ENCODE data around the gene ZBTB20. TPM values are rescaled to one million over a fixed set of nuclear protein-coding genes. Genes with fewer than 3 reads are reported as not detected.

ZBTB20 gene
- polyA plus RNA-seq, 3 donors: 1.3 to 3.2 (median 2.0) TPM

DNA sequence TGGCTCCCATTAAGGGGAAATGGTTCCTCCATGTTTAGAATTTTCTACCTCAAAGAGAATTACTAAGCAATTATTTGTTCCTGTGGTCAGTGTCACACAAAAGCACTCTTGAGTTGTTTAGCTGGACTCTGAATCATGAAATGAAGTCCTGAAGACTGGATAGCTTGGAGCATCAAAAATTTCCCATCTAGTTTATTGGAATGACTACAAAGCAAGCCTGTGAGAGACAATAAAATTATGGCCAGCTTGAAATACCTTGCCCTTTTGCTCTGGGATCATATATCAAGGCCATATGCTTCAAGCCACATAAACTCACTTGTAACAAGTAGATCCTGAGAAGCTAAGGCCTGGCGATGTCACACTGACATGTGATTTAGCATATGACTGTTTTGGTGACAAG is 561.0 kb downstream of the ZBTB20 start:
- TF ChIP-seq, protein P1, sequence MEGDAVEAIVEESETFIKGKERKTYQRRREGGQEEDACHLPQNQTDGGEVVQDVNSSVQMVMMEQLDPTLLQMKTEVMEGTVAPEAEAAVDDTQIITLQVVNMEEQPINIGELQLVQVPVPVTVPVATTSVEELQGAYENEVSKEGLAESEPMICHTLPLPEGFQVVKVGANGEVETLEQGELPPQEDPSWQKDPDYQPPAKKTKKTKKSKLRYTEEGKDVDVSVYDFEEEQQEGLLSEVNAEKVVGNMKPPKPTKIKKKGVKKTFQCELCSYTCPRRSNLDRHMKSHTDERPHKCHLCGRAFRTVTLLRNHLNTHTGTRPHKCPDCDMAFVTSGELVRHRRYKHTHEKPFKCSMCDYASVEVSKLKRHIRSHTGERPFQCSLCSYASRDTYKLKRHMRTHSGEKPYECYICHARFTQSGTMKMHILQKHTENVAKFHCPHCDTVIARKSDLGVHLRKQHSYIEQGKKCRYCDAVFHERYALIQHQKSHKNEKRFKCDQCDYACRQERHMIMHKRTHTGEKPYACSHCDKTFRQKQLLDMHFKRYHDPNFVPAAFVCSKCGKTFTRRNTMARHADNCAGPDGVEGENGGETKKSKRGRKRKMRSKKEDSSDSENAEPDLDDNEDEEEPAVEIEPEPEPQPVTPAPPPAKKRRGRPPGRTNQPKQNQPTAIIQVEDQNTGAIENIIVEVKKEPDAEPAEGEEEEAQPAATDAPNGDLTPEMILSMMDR (IDR thresholded peaks at IDR 0.05): no peak
- no peaks in the 10 kb centered on the region for H3K4me1 Mint-ChIP-seq
- H3K36me3 ChIP-seq (replicated peaks in 1 of 2; ENCODE audit: control insufficient read depth in 1 of 2, insufficient read depth in 2 of 2, low read length in 2 of 2): no peaks in the 10 kb centered on the region
- no peak overlapping the region for H3K27ac Mint-ChIP-seq
- DNase-seq: no peak
- no peaks in the 10 kb centered on the region for H3K36me3 Mint-ChIP-seq
- no peak overlapping the region for H3K4me2 ChIP-seq (replicated peaks; ENCODE audit: extremely low read depth, low read length, poor library complexity, severe bottlenecking)
- intact Hi-C loops (cut with micrococcal nuclease): no loop called here
- no peak overlapping the region for H3K4me3 ChIP-seq (replicated peaks in 1 of 3; ENCODE audit: low read depth in 2 of 3, low read length in 3 of 3)
- no peaks in the 10 kb centered on the region for H4K20me1 ChIP-seq (ENCODE audit: insufficient read depth, low read length)
- no peaks in the 10 kb centered on the region for H3K4me1 ChIP-seq (ENCODE audit: control insufficient read depth in 1 of 2, insufficient read depth in 2 of 2, low read length in 2 of 2)
- no peak overlapping the region for H2AFZ ChIP-seq (ENCODE audit: insufficient read depth, low read depth, low read length, poor library complexity, severe bottlenecking)
- no peaks in the 10 kb centered on the region for H3K79me2 ChIP-seq (ENCODE audit: insufficient read depth, low read length)
- H3K9me3 ChIP-seq (replicated peaks in 1 of 2; ENCODE audit: control insufficient read depth in 1 of 2, insufficient read depth in 1 of 2, low read length in 2 of 2): no peaks in the 10 kb centered on the region
- H3K27me3 ChIP-seq (ENCODE audit: control insufficient read depth in 2 of 2, insufficient read depth in 2 of 2, low read length in 2 of 2): no peaks in the 10 kb centered on the region
- H3K4me3 Mint-ChIP-seq: no peak overlapping the region
- WGBS (ENCODE audit: insufficient coverage): no CpG with 5 or more reads among the region's 1 CpG
- no peak overlapping the region for H3K27ac ChIP-seq (ENCODE audit: low read depth in 1 of 2, low read length in 2 of 2)
- peaks cover 0 to 3% (median 0%) of the 10 kb centered on the region in 3 donors for H3K27me3 Mint-ChIP-seq (ENCODE audit: low read depth in 3 of 3)
- no peak overlapping the region for H3K9ac ChIP-seq (ENCODE audit: insufficient read depth, low read length, poor library complexity, severe bottlenecking)
- H3K9me3 Mint-ChIP-seq: peaks cover 0 to 3% (median 0%) of the 10 kb centered on the region in 7 donors

DNA sequence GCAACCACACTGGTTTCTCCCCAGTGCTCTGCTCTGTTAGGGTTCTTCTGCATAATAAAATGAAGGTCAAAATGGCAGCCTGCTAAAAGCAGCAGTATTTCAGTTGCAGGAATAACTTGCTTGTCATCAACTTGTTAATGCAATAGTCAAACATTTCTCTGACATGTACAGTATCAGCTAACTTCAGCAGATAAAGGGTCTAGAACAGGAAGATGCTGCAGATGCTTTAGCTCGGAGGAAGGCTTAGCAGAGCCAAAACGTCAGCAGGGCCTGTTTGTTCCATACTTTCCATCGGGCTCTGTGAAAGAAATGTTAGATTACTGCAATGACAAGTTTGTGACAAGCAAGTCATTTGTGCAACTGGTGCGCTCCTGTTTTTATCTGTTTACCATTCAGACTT is 561.4 kb downstream of the ZBTB20 start:
- WGBS (ENCODE audit: insufficient coverage): 100% methylated on average over 4 of the region's 4 CpGs
- Histone ChIP-seq H4K20me1 (ENCODE audit: insufficient read depth, low read length) (no peaks in the 10 kb centered on the region), H3K4me1 (ENCODE audit: control insufficient read depth in 1 of 2, insufficient read depth in 2 of 2, low read length in 2 of 2) (no peaks in the 10 kb centered on the region), H3K4me3 (replicated peaks in 1 of 3; ENCODE audit: low read depth in 2 of 3, low read length in 3 of 3) (no peak overlapping the region), H3K79me2 (ENCODE audit: insufficient read depth, low read length) (no peaks in the 10 kb centered on the region), H2AFZ (ENCODE audit: insufficient read depth, low read depth, low read length, poor library complexity, severe bottlenecking) (no peak overlapping the region), H3K36me3 (replicated peaks in 1 of 2; ENCODE audit: control insufficient read depth in 1 of 2, insufficient read depth in 2 of 2, low read length in 2 of 2) (no peaks in the 10 kb centered on the region), H3K27ac (ENCODE audit: low read depth in 1 of 2, low read length in 2 of 2) (no peak overlapping the region), H3K4me2 (replicated peaks; ENCODE audit: extremely low read depth, low read length, poor library complexity, severe bottlenecking) (no peak overlapping the region), H3K9me3 (replicated peaks in 1 of 2; ENCODE audit: control insufficient read depth in 1 of 2, insufficient read depth in 1 of 2, low read length in 2 of 2) (no peaks in the 10 kb centered on the region), H3K27me3 (ENCODE audit: control insufficient read depth in 2 of 2, insufficient read depth in 2 of 2, low read length in 2 of 2) (no peaks in the 10 kb centered on the region), H3K9ac (ENCODE audit: insufficient read depth, low read length, poor library complexity, severe bottlenecking) (no peak overlapping the region)
- DNase-seq: no peak
- no peak overlapping the region for H3K4me3 Mint-ChIP-seq
- no peaks in the 10 kb centered on the region for H3K36me3 Mint-ChIP-seq
- H3K27ac Mint-ChIP-seq: no peak overlapping the region
- peaks cover 0 to 3% (median 0%) of the 10 kb centered on the region in 7 donors for H3K9me3 Mint-ChIP-seq
- H3K4me1 Mint-ChIP-seq: no peaks in the 10 kb centered on the region
- TF ChIP-seq, protein P1 (IDR thresholded peaks at IDR 0.05): no peak
- peaks cover 0 to 3% (median 0%) of the 10 kb centered on the region in 3 donors for H3K27me3 Mint-ChIP-seq (ENCODE audit: low read depth in 3 of 3)
- intact Hi-C loops (cut with micrococcal nuclease): no loop called here

All from CD14-positive monocyte (primary cell).